ENCODE measurements around the gene FN1.
"Not testable (repeated sequence)": the region's sequence is repeated elsewhere in the genome, so short reads cannot be mapped to it uniquely, and the experiment has no call there.

The FN1 gene

DNA sequence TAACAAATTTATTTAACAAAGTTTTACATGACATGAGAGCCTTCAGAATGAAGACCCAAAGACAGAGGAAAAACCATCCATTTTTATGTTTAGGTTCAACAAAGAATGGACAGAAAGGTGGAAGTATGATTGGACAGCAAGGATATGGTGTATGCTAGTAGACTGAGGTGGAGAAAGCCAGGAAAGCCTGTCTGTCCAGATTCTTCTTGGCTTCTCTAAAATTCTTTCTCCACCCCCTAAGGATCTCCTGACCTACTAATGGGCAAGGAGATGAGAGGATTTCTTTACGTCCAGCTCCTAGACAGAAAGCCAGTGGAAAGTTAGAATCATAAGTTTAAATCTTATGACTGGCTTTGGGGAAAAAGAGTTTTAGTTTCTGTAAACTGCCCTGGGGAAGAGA is 121.0 kb downstream of the FN1 start:
- Histone ChIP-seq H3K4me3 (ENCODE audit: low read depth, low read length) (no peak overlapping the region), H3K27me3 (replicated peaks) (no peaks in the 10 kb centered on the region), H3K36me3 (replicated peaks) (peaks cover 13% of the 10 kb centered on the region), H3K27ac (no peak overlapping the region)
- no peak for DNase-seq
- TF ChIP-seq, protein P1, sequence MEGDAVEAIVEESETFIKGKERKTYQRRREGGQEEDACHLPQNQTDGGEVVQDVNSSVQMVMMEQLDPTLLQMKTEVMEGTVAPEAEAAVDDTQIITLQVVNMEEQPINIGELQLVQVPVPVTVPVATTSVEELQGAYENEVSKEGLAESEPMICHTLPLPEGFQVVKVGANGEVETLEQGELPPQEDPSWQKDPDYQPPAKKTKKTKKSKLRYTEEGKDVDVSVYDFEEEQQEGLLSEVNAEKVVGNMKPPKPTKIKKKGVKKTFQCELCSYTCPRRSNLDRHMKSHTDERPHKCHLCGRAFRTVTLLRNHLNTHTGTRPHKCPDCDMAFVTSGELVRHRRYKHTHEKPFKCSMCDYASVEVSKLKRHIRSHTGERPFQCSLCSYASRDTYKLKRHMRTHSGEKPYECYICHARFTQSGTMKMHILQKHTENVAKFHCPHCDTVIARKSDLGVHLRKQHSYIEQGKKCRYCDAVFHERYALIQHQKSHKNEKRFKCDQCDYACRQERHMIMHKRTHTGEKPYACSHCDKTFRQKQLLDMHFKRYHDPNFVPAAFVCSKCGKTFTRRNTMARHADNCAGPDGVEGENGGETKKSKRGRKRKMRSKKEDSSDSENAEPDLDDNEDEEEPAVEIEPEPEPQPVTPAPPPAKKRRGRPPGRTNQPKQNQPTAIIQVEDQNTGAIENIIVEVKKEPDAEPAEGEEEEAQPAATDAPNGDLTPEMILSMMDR (IDR thresholded peaks at IDR 0.05; ENCODE audit: low read depth, low read length, missing control alignments): no peak
- in situ Hi-C loops (cut with HindIII; ENCODE audit: low pct_ligation_motif_present, low sequenced_read_pairs): no loop called here

GRCh38 chr2:215313255-215313613 is 122.6 kb downstream of the FN1 start:
- Histone ChIP-seq H3K4me3 (ENCODE audit: low read depth, low read length) (no peak overlapping the region), H3K27ac (no peak overlapping the region), H3K27me3 (replicated peaks) (no peaks in the 10 kb centered on the region), H3K36me3 (replicated peaks) (peaks cover 6% of the 10 kb centered on the region)
- TF ChIP-seq, protein P1 (IDR thresholded peaks at IDR 0.05; ENCODE audit: low read depth, low read length, missing control alignments): no peak
- no peak for DNase-seq
- in situ Hi-C loops (cut with HindIII; ENCODE audit: low pct_ligation_motif_present, low sequenced_read_pairs): no loop called here

DNA sequence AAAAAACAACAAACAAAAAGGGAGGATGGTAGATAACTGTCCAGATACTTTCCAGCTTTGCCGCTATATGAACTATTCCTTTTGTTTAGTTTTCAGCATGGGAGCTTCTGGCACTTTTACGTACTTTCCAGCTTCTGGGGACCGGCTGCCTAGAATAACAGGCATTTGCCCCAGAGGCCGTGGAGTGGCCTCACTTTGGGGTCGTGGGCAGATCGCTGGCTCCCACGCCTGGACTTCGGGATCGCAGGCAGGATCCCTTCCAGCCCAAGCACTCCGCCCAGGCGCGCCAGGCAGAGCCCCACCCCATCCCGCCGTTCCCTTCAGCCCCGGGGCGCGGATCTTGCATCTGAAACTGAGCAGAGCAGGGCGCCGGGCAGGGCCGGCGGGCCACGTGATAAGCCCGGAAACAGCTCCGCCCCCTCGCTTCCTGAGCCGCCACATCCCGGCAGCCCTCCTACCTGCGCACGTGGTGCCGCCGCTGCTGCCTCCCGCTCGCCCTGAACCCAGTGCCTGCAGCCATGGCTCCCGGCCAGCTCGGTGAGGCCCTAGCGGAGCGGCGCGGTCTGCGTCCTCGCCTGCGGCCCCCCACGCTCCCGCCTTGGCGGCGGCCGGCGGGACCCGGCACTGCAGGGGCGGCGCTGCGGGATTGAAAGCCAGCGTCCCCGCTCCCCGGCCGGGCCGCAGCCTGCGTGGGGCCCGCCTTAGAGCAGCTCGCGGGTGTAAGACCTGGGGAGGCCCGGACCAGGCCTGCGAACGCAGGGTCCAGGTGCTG is 124.1 kb downstream of the FN1 start, which contains the start of gene ATIC:
Gene ATIC (plus strand): TSS at position 435 of the 772 bp plus-strand sequence. CDS start 84 bp downstream, at position 519.
- Histone ChIP-seq H3K27me3 (replicated peaks) (no peaks in the 10 kb centered on the region), H3K36me3 (replicated peaks) (peaks cover 3% of the 10 kb centered on the region), H3K27ac (peak within 1 kb of the TSS; percentile 80), H3K4me3 (ENCODE audit: low read depth, low read length) (peak within 1 kb of the TSS; percentile 66)
- TF ChIP-seq, protein P1 (IDR thresholded peaks at IDR 0.05; ENCODE audit: low read depth, low read length, missing control alignments): no peak
- DNase-seq: peak; percentile 93
- in situ Hi-C loops (cut with HindIII; ENCODE audit: low pct_ligation_motif_present, low sequenced_read_pairs): no loop called here

DNA sequence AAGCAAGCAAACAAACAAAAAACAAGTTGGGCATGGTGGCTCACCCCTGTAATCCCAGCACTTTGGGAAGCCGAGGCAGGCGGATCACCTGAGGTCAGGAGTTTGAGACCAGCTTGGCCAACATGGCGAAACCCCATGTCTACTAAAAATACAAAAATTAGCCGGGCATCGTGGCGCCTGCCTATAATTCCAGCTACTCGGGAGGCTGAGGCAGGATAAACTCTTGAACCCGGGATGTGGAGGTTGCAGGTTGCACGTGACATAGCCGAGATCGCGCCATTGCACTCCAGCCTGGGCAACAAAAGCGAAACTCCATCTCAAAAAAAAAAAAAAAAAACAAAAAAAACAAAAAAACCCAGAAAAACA is 124.6 kb downstream of the FN1 start:
- in situ Hi-C loops (cut with HindIII; ENCODE audit: low pct_ligation_motif_present, low sequenced_read_pairs); H3K27me3 ChIP-seq (replicated peaks); DNase-seq; H3K36me3 ChIP-seq (replicated peaks): not testable (repeated sequence)
- Histone ChIP-seq H3K4me3 (ENCODE audit: low read depth, low read length) (peak overlapping the region; percentile 66), H3K27ac (peak overlapping the region; percentile 80)

Data from brain microvascular endothelial cell (primary cell).